ENCODE results near the gene CFAP61.

CFAP61 gene

DNA sequence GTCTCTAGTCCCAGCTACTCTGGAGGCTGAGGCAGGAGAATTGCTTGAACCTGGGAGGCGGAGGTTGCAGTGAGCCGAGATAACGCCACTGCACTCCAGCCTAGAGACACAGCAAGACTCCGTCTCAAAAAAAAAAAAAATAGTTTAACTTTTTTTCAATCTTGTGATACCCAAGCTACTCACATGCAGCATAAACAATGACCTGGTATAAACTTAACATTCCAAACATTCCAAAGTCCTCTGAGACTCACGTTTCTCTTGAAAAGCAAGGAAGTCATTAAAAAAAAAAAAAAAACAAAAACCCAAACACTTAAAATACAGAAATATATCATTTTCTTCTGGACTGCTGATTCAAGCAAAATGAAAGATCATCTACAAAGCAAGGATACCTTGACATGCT, 14.4 kb upstream of the CFAP61 start:
- no peak for DNase-seq (ENCODE audit: low spot score)

DNA sequence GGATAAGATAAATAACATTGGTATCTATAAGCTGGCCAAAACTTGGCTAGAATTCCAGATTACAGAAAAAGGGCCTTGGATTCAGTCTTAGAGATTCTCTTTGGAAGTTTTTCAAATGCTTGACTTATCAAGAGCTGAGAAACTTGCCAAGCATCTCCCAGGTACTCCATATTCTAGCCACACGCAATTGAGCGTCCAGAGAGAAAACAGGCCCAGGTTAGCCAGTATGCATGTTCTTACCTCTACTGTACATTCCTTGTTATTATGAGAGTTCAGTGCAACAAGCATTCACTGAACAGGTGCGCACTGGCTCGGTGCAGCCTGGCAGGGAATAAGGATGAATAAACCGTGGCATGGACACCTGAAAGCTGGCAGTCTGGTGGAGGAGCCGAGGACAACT, 13.7 kb upstream of the CFAP61 start:
- no peak for DNase-seq (ENCODE audit: low spot score)

DNA sequence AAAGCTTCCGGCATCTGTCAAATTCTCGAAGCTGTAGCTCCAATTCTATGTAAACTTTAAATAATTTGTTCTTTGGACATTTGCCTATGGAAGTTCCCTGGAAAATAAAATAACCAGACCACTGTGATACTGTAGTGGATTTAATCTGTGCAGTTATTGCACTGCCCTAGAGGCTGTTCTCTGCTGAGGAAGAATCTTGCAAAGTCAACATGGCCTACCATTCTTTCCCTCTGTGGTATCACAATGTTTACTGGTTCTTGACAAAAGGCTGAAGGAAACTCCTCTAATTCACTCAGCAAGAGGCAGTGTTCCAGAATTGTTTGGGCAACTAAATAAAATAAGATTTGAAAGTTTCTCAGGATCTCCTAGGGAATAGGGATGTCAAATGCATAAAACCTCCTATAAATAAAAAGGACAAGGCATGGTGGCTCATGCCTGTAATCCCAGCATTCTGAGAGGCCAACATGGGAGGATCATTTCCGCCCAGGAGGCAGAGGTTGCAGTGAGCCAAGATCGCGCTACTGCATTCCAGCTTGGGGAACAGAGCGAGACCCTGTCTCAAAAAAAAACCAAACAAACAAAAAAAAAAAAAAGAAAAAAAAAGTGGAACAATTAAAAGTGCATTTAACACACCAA, 12.5 kb upstream of the CFAP61 start:
- DNase-seq (ENCODE audit: low spot score) = no peak

DNA sequence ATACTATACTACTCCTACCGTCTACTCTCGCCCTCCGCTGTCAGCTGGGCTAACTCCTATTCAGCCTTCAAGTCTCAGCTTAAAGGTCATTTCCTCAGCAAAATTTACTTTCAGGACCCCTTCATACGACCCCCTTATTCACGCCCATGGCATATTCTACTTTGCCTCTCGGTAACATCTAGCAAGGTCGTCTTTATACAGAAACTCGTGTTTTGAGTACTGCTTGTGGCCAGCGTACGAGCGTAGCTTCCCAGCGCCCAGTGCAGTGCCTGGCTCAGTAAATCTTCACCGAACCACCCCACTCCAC, 612 bp upstream of the CFAP61 start:
- no peak for DNase-seq (ENCODE audit: low spot score)

DNA sequence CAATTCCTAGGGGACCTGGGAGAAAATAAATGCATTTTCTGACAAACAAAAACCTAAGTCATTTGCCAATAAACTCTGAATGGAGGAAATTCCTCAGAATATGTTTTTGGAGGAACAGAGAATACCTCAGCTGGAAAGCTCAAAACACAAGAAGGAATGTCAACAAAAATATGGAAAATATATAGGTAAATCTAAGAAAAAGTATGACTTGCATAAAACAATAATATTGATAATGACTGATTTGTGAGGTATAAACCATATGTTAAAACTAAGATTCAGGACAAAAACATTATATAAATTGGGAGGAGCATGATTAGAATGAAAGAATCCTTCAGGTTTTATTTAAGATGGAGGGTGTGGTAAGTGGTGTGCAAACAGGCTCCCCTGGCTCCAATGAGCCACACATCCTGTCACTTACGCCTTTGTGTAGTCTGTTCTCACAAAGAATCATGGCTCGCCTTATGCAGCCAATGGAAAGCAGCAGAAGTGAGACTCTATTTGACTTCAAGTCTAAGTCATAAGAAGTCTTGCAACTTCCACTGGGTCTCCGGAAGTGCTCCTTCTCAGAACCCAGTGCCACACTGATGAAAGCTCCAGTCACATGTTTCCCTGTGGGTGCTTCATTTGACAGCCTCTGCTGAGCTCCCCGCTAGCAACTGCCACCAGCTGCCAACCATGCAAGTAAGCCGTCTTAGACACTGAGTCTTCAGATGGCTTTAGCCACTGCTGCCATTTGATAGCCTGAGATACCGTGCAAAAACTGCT, 8.1 kb downstream of the CFAP61 start:
- DNase-seq (ENCODE audit: low spot score) = peak; percentile 63

DNA sequence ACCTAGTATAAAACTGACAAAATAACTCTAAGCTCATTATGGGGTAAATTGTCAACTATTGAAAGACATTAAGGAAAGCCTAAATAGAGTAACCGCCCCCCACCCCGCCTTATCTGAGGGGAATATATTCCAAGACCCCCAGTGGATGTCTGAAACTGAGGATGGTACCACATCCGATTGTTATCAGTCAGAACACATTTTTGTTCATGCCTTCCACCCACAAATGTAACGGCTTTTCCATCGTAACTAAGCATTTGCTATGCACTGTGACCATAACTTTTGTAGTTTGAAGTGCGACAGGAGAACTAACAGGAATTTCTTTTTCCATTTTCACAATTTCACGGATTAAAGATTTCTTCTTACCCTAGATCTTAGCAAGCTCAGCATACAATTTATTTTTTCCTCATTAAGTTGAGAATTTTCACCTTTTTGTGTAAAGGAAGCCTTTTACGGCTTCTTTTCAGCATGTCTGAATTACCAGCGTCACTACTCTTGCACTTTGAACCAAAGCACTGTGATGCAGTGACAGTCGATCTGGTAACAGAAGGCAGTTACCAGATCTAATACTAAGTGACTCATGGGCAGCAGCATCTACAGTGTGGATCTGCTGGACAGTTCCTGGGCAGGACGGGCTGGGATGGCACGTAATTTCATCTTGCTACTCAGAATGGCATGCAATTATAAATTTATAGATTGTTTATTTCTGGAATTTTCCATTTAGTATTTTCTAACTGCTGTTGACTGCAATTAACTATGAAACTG, 11.8 kb downstream of the CFAP61 start:
- DNase-seq (ENCODE audit: low spot score) = no peak

DNA sequence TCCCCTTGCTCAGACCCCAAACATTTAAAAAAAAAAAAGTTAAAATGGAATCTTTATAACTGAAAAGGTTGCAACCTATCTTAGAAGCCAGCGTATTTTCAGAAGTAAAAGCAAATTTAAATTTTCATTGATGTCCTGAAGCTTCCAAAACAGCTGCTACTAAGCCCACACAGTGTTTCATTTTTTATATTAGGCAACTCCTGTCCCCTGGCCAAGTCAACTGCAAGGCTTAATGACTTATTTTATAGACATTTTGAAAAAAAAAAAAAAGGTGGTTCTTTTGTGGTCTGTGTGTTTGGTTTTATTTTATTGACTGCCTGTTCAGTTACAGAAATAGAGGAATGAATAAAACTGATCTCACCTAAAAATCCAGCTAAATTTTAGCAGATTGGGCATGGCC, 13.0 kb downstream of the CFAP61 start:
- no peak for DNase-seq (ENCODE audit: low spot score)

DNA sequence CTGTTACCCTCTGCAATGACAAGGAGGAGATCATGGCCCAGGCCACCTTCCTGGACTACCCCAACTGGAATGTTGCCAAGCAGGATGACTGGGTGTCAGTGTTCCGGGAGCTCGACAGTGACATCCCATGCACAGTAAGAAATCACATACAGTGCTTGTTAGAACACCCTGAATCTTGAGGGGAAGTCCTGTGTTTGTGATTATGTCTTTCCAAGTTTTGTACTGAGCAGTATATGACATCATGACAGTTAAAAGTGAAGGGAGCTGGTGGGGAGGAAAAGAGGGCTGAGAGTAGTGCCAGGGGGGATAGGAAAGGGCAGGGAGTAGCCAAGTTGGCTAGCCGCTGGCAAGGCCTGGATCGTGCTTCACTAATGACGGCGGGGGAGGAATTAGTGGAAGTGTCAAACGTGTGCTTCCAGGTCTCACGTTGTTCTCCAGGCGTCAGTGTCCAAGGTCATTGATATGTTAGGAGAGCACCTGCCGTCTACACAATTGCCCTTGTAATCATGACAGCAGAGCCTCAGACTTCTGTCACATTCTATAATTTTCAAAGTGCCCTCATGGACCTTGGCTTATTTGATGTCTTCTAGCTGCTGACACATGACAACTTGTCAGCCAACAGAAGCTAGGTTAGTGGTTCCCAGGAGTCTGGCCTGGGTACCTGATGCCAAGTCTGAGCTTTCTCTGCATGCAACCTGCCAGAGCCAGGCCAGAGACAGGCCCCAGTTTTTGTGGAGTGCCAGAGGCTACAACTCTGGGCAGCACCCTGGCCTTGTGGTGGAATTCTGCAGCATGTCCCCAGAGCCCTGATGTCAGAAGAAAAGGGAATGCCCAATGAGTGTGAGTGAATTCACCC, 18.8 kb downstream of the CFAP61 start:
- DNase-seq (ENCODE audit: low spot score) = no peak

DNA sequence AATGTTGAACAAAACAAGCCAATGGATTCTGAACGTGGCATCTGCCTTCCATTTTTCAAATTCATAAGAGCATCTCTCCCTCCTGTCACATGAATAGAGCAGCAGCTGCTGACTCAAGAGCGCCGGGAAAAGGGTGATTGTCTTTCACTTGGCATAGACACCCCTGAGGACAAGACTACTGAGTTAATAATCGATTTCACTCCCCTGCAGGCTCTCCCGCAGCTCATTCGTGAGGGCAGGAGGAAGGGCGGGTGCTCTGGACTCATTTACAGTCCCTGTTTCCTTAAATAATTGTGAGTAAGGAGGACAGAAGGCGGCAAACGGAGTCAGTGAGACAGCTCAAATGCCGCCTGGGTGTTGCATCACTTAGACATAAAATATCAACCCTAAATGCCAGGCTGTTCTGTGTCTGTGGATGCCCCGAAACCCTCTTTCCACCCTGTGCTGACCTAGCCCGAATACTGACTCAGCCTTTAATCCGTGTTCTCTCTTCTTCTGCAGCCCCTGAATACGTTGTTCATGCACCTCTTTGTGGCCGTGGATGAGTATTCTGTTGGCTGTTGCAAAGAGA, 21.6 kb downstream of the CFAP61 start:
- no peak for DNase-seq (ENCODE audit: low spot score)

DNA sequence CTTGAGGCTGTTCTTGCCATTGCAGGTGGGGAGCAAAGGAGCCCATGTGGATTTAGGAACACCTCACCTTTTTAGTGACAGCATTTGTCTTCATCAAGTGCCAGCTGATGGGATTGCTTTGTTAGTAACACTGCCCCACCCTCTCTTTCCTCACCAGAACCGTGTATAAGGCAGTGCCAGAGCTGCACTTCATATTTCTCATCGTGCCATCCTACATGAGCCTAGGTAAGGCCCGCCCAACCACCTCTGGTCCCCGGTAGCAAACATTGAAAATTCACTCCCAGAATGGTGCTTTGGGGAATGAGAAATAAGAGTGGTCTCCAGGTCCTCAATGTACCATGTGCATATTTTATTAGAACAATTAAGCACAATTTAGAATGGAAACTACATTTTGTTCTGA, 22.7 kb downstream of the CFAP61 start:
- no peak for DNase-seq (ENCODE audit: low spot score)

DNA sequence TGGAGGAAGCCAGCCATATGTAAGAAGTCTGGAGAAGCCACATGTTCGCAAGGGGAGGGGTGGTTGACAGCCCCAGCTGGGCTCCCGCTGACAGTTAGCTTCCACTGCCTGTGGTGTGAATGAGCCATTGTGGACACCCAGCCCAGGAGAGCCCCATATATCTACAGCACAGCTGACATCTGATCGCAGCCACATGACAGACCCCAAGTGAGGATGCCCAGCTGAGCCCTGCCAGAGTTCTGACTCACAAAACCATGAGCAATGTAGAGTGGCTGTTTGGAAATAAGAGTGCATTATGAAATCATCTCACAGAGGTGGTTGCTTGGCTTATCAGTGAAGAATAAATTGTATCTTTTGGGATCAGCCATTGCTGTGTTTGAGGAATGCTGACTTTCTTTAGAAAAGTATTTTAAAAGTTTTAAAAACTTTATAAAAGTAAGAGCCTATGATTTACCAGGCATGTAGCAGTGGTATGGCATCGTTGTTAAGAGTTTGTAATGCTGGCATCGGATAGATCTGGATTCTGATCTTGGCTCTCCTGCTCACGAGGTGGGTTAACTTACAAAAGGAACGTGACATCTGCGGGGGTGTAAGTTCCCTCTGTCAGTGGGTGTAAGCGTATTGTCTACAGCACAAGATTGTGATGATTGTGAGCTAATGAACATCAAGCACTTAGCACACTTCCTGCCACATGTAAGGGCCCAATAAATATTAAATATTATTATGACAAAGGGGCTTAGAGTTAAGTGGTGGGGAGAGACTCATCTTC, 24.1 kb downstream of the CFAP61 start:
- DNase-seq (ENCODE audit: low spot score) = no peak

DNA sequence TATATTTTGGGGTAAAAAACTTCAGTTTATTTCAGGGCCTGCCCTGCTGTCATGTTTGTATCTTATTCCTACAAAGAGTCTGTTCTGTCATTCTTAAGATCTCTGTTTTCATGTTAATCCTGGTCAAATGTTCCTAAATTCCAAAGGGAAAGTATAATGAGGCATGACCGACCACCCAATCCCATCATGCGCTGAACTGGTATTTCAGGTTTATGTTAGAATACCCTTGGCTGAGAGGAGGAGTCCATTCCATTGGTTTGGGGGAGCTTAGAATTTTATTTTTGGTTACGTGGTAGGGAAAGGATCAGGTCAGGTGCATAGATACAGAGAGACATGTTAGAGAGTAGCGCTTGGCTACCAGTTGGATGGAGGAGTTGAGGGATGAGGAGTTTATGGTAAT, 25.7 kb downstream of the CFAP61 start:
- no peak for DNase-seq (ENCODE audit: low spot score)

DNA sequence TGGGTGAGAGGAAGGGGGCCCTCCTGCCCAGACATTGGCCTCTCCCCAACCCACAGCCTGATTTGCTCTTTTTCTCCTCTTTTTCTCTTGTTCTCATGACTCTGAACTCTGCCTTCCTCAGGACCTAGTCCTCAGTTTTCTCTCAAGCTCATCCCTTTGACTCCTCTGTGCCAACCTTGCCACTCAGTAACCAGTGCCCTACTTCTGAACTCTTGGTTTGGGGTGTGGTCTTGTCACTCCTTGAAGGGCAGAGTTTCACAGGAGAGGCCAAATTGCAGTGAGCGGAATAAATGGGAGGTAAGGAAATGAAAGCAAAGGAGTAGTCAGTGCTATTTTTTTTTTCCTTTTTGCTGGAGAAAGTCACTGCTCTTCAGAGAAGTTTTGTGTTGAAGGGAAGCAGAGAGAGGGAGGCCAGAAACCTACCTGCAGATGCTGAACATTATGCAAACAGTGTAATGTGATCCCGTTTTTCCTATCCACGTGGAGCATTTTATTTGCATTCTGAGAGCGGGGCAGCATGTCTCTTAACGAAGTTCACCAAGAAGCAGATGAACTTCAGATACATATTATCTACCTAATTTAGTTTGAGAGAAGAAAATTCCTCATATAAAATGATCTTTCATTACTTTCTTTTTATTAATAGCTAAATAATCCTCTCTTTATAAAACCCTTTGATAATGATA, 26.9 kb downstream of the CFAP61 start:
- no peak for DNase-seq (ENCODE audit: low spot score)

DNA sequence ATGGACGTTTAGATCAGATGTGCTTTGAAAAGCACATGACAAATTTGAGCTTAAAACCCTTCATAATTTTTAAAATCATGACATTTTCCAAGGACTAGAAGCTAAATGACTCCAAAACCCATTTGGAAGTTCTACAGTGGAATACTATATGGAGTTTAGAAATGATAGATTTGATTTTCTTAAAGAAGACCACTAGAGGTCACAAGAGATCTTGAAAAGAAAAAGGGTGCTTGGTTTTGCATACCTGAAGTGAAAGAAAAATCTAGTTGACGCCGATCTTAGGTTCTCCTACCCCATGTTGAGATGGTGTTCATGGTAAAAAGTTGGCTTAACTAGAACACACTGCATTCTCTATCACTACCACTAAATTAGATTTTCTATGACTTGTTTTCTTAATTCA, 31.5 kb downstream of the CFAP61 start:
- peak; percentile 46 for DNase-seq (ENCODE audit: low spot score)

DNA sequence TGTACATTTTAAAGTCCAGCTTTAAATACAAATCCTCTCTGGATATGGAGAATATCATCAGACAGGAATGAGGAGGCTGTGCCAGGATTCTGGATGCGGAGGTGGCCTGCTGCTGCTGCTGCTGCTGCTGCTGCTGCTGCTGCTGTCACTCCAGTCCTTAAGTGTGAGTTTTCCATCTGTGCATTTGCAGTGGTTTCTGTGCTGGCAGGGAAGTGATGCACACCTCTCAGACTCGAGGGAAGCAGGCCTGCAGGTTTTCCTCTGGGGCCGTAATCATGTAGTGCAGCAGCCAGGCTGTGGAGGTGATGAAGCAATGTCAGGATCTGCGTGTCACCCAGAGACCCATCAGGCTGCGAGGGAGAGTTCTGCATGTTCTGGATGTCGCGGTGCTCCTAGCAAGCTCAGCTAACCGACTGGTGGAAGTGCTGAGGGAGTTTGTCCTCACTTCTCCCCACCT, 32.0 kb downstream of the CFAP61 start:
- DNase-seq (ENCODE audit: low spot score) = no peak

DNA sequence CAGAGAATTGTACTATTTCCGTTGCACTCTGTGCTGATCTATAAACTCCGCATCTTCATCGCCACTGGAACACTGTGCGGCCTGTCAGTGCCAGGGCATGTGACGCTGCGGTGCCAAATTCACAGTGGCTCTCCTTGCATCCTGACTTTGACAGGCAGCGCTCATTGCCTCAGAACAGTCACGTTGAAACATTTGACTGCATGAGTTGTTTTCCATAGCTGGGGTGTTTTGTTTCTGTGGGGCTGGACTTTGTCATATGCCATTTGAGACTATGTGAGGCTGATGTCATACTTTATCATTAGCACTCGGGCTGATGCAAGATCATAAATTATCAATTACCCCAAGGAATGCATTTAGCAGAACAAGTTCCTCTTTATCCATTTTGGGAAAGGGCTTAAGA, 32.7 kb downstream of the CFAP61 start:
- no peak for DNase-seq (ENCODE audit: low spot score)

DNA sequence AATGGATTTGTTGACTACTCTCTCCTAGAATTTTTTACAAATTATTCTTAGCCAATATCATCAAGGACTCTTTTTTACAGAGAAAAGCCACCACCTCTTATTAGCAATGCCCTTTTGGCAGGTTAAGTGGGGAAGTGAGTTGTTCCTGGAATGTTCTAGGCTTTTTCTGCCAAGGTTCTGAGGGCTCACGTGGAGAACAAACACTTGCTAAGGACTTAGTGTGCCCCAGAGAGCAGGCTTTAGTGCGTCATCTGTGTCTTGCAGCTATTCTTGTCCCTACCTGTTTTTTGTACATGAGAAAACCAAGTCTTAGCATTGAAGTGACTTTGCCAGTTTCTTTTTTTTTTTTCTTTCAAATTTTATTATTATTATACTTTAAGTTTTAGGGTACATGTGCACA, 33.5 kb downstream of the CFAP61 start:
- DNase-seq (ENCODE audit: low spot score) = no peak

DNA sequence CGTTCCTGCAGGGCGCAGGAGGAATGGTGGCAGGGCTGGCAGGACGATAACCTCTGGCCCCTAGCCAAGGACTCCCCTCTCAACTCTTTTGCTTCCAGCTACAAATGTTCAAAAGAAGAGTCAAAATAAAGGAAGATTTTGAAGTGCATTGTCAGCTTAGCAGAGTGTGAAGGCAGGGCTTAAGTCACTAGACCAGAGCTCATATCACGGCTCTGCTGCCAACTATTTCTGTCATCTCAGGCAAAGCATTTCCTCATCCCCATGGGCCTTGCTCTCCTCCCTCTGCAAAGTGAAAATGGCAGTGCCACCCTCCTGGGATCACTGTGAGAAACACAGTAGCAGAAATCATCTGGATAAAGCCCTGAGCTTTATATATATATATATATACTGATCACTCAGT, 36.7 kb downstream of the CFAP61 start:
- DNase-seq (ENCODE audit: low spot score) = no peak

DNA sequence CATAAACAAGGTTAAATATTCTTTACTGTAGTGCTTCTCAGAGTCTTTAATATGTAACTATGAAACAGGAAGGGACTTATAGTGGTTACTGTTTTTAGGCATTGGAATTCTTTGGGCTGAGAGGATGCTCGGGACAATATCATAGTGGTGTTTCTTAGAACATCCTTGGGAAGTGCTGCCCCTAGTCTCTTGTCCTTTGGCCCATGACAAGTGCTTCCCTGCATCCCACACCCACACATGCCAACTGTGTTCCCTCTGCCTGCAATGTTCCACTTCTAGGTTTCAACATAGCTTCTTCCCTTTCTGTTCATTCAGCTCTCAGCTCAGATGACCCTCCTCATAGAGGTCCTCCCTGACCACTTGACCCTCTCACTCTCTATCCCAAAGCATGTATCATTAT, 37.6 kb downstream of the CFAP61 start:
- DNase-seq (ENCODE audit: low spot score) = no peak

DNA sequence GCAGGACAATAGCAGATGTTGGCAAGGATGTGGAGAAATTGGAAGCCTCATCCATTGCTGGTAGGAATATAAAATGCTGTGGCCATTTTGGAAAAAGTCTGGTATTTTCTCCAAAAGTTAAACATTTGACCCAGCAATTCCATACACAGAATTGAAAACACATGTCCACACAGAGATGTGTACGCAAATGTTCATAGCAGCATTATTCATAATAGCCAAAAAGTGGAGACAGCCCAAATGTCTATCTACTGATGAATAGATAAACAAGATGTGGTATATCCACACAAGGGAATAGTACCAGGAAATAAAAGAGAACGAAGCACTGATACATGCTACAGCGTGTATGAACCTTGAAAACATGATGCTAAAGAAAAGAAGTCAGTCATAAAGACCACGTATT, 40.5 kb downstream of the CFAP61 start:
- no peak for DNase-seq (ENCODE audit: low spot score)

DNA sequence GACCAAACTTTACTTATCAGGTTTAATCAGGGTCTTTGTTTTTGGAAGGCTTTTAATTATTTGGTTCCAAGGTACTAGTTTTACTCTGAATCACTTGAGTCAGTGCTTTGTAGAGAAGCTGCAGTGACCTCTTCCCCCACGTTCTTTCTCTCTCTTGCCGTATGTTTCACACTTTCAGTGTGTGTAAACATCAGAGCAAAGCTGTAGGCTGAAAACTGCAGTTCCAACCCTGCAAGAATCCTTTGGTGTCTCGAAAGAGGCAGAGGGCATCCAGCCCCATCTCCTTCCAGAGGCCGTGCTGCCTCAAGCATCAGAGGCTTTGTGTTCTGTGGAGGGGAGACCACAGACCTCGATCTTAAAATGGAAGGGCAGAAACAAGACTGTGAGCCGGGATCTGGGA, 42.1 kb downstream of the CFAP61 start:
- no peak for DNase-seq (ENCODE audit: low spot score)
